ENCODE results near the gene ANKMY2. TPM values are rescaled to one million over a fixed set of nuclear protein-coding genes. Genes with fewer than 3 reads are reported as not detected.

ANKMY2 gene
- total RNA-seq, 1 experiment from 2014 or later = 34.5 TPM

DNA sequence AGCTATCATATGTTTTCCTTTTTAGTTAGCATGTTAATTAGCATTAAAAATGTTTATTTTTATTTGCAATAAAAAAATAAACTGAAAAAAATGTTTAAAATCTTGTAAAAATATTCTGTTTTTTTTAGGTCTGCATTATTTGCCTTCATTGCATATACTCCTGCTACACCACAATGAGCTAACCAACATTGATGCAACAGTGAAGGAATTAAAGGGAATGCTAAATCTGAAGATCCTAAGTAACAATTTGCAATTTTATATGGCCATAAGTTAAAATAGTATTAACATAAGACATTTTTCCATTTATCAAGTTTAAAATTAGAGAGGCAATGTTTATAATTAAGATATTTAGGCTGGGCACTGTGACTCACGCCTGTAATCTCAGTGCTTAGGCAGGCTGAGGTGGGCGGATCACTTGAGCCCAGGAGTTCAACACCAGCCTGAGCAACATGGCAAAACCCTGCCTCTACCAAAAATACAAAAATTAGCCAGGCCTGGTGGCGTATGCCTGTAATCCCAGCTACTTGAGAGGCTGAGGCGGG, 86.7 kb downstream of the ANKMY2 start:
- ChIA-PET CTCF (no interaction called here), POLR2A (interaction anchor here (0.5 kb wide), 1 partner anchor 28 kb away, joined by 3 read pairs; no protein-coding TSS in a partner anchor)
- BruUV-seq (replicated peaks) = no TSS peak
- Mint-ChIP-seq H3K4me1 (ENCODE audit: low read depth, unreplicated experiment) (peaks cover 10% of the 10 kb centered on the region), H3K9me3 (ENCODE audit: unreplicated experiment) (no peaks in the 10 kb centered on the region), H3K27me3 (ENCODE audit: insufficient read depth, unreplicated experiment) (no peaks in the 10 kb centered on the region), H3K27ac (ENCODE audit: unreplicated experiment) (no peak overlapping the region), H3K4me3 (ENCODE audit: unreplicated experiment) (no peak overlapping the region), H3K36me3 (ENCODE audit: insufficient read depth, unreplicated experiment) (no peaks in the 10 kb centered on the region)
- Histone ChIP-seq H3K4me1 (no peaks in the 10 kb centered on the region), H3K36me3 (ENCODE audit: control insufficient read depth, insufficient read depth, low read length) (no peaks in the 10 kb centered on the region), H3K27me3 (replicated peaks; ENCODE audit: control insufficient read depth, insufficient read depth, low read length) (no peaks in the 10 kb centered on the region), H3K9me3 (no peaks in the 10 kb centered on the region), H3K4me3 (ENCODE audit: low read depth, low read length) (no peak overlapping the region)
- intact Hi-C loops (cut with micrococcal nuclease; ENCODE audit: unreplicated experiment) = no loop called here
- DNase-seq = no peak
- TF ChIP-seq, protein P1, sequence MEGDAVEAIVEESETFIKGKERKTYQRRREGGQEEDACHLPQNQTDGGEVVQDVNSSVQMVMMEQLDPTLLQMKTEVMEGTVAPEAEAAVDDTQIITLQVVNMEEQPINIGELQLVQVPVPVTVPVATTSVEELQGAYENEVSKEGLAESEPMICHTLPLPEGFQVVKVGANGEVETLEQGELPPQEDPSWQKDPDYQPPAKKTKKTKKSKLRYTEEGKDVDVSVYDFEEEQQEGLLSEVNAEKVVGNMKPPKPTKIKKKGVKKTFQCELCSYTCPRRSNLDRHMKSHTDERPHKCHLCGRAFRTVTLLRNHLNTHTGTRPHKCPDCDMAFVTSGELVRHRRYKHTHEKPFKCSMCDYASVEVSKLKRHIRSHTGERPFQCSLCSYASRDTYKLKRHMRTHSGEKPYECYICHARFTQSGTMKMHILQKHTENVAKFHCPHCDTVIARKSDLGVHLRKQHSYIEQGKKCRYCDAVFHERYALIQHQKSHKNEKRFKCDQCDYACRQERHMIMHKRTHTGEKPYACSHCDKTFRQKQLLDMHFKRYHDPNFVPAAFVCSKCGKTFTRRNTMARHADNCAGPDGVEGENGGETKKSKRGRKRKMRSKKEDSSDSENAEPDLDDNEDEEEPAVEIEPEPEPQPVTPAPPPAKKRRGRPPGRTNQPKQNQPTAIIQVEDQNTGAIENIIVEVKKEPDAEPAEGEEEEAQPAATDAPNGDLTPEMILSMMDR (IDR thresholded peaks at IDR 0.05; ENCODE audit: insufficient read depth in 1 of 2, low read depth in 1 of 2, low read length in 1 of 2, severe bottlenecking in 1 of 2, unreplicated experiment in 1 of 2) = no peak

DNA sequence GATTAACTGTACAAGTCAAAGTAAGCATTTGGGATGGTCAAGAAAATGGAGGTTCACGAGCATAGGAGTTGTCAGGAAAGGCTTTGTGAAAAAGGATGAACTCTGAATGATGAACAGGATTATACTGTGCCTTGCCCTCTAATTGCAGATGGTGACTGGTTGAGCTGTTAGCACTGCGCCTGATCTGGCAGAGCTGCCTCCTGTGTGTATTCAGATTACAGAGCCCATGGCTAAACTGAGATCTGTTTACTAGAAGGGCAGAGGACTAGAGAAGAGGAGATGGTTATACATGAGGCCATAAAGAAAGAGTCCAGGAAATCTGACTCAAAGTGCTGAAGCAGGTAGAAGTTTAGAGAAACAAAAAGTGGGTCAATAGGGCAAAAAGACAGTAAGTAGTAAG, 89.2 kb downstream of the ANKMY2 start:
- intact Hi-C loops (cut with micrococcal nuclease; ENCODE audit: unreplicated experiment) = no loop called here
- BruUV-seq (replicated peaks) = no TSS peak
- H3K36me3 ChIP-seq (ENCODE audit: control insufficient read depth, insufficient read depth, low read length) = no peaks in the 10 kb centered on the region
- TF ChIP-seq, protein P1 (IDR thresholded peaks at IDR 0.05; ENCODE audit: insufficient read depth in 1 of 2, low read depth in 1 of 2, low read length in 1 of 2, severe bottlenecking in 1 of 2, unreplicated experiment in 1 of 2) = no peak
- no peak overlapping the region for H3K4me3 ChIP-seq (ENCODE audit: low read depth, low read length)
- Mint-ChIP-seq H3K9me3 (ENCODE audit: unreplicated experiment) (no peaks in the 10 kb centered on the region), H3K36me3 (ENCODE audit: insufficient read depth, unreplicated experiment) (no peaks in the 10 kb centered on the region), H3K27me3 (ENCODE audit: insufficient read depth, unreplicated experiment) (no peaks in the 10 kb centered on the region), H3K4me1 (ENCODE audit: low read depth, unreplicated experiment) (no peaks in the 10 kb centered on the region), H3K4me3 (ENCODE audit: unreplicated experiment) (no peak overlapping the region), H3K27ac (ENCODE audit: unreplicated experiment) (no peak overlapping the region)
- CTCF ChIA-PET = interaction anchor here (0.7 kb wide), 1 partner anchor 8 kb away, joined by 5 read pairs; no protein-coding TSS in a partner anchor
- no peaks in the 10 kb centered on the region for H3K4me1 ChIP-seq
- no peak for DNase-seq
- POLR2A ChIA-PET = no interaction called here
- H3K9me3 ChIP-seq = no peaks in the 10 kb centered on the region
- no peaks in the 10 kb centered on the region for H3K27me3 ChIP-seq (replicated peaks; ENCODE audit: control insufficient read depth, insufficient read depth, low read length)

DNA sequence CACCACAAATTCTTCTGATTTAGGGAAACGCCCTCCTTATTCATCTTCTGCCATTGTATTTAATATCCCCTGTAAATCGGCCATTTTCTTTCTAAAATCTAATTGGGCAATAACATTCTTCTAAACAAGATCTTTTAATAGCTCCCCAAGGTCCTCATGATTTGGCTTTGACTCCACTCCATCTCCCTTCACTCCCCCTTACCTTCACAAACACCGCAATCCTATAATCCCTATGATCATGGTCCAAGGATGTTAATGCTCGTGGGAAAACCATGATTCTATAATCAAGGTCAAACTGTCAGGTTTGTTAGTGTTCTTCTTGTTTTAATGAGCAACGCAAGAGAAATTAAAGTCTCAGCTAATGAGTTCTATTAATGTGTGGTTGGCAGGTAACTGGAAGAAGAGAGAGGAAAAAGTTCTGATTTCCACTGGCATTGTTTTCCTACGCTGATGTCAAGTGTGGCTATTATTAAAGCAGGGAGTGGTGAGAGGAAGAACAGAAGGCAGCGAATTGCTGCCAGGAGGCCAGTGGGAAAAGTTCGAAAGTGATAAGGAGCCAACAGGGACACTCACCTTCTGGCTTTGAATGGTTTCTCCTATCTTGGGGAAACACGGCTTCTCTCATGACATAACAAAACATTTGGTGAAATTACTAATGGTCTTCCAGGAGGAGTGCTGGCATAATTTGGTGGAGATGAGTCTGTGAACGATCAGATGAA, 90.9 kb downstream of the ANKMY2 start:
- Mint-ChIP-seq H3K27me3 (ENCODE audit: insufficient read depth, unreplicated experiment) (no peaks in the 10 kb centered on the region), H3K4me3 (ENCODE audit: unreplicated experiment) (no peak overlapping the region), H3K27ac (ENCODE audit: unreplicated experiment) (no peak overlapping the region), H3K36me3 (ENCODE audit: insufficient read depth, unreplicated experiment) (no peaks in the 10 kb centered on the region), H3K9me3 (ENCODE audit: unreplicated experiment) (no peaks in the 10 kb centered on the region), H3K4me1 (ENCODE audit: low read depth, unreplicated experiment) (no peaks in the 10 kb centered on the region)
- H3K9me3 ChIP-seq = no peaks in the 10 kb centered on the region
- no peaks in the 10 kb centered on the region for H3K27me3 ChIP-seq (replicated peaks; ENCODE audit: control insufficient read depth, insufficient read depth, low read length)
- ChIA-PET POLR2A (no interaction called here), CTCF (interaction anchor here (0.8 kb wide), 1 partner anchor 10 kb away, joined by 3 read pairs; no protein-coding TSS in a partner anchor)
- no peak for DNase-seq
- TF ChIP-seq, protein P1 (IDR thresholded peaks at IDR 0.05; ENCODE audit: insufficient read depth in 1 of 2, low read depth in 1 of 2, low read length in 1 of 2, severe bottlenecking in 1 of 2, unreplicated experiment in 1 of 2) = no peak
- H3K4me1 ChIP-seq = no peaks in the 10 kb centered on the region
- H3K4me3 ChIP-seq (ENCODE audit: low read depth, low read length) = no peak overlapping the region
- no peaks in the 10 kb centered on the region for H3K36me3 ChIP-seq (ENCODE audit: control insufficient read depth, insufficient read depth, low read length)
- no TSS peak for BruUV-seq (replicated peaks)
- intact Hi-C loops (cut with micrococcal nuclease; ENCODE audit: unreplicated experiment) = no loop called here
